KMS-11 (cell line): Measurements from ENCODE around the gene PLEKHN1.
"Not testable (repeated sequence)": the region's sequence is repeated elsewhere in the genome, so short reads cannot be mapped to it uniquely, and the experiment has no call there.

ENCODE experiments used
- H2AFZ ChIP-seq: fragments of 200-600 bp; sonication (generic); 2 replicates; pipeline ENCODE4 v1.6.1; 2016; ENCODE audit warnings: antibody characterized with exemption, mixed run types, low read depth
- H3K27ac ChIP-seq: fragments of 200-600 bp; sonication (generic); 2 replicates; pipeline ENCODE4 v1.6.1; 2016; ENCODE audit warnings: mild to moderate bottlenecking, mixed run types
- H3K27me3 ChIP-seq: fragments of 200-600 bp; sonication (generic); 2 replicates; pipeline ENCODE4 v1.6.1; 2017; ENCODE audit warnings: mild to moderate bottlenecking, low read depth, mixed run types, moderate library complexity; ENCODE audit not compliant: insufficient read depth
- H3K36me3 ChIP-seq: fragments of 200-600 bp; sonication (generic); 2 replicates; pipeline ENCODE4 v1.6.1; 2017; ENCODE audit warnings: mild to moderate bottlenecking, mixed run types; ENCODE audit not compliant: insufficient read depth
- H3K4me1 ChIP-seq: fragments of 200-600 bp; sonication (generic); 2 replicates; pipeline ENCODE4 v1.6.1; 2016; ENCODE audit warnings: mild to moderate bottlenecking, low read depth, mixed run types; ENCODE audit not compliant: poor library complexity, severe bottlenecking
- H3K4me2 ChIP-seq: fragments of 200-600 bp; sonication (generic); 2 replicates; pipeline ENCODE4 v1.7.0; 2016; ENCODE audit warnings: mild to moderate bottlenecking, mixed run types
- H3K4me3 ChIP-seq: fragments of 200-600 bp; sonication (generic); IDR thresholded peaks from 2 replicates; pipeline ENCODE4 v1.6.1; 2017; ENCODE audit warnings: low read depth, low read length, mixed read lengths; ENCODE audit not compliant: insufficient read depth
- H3K79me2 ChIP-seq: fragments of 200-600 bp; sonication (generic); 2 replicates; pipeline ENCODE4 v1.6.1; 2016; ENCODE audit warnings: low read depth, mixed run types; ENCODE audit not compliant: insufficient read depth
- H3K9ac ChIP-seq: fragments of 200-600 bp; sonication (generic); 2 replicates; pipeline ENCODE4 v1.6.1; 2016; ENCODE audit warnings: mild to moderate bottlenecking, mixed run types
- H4K20me1 ChIP-seq: fragments of 200-600 bp; sonication (generic); 2 replicates; pipeline ENCODE4 v1.6.1; 2016; ENCODE audit warnings: mild to moderate bottlenecking, mixed run types; ENCODE audit not compliant: insufficient read depth
- TF ChIP-seq, protein P1 (sequence below): fragments of 200-600 bp; sonication (generic); conservative IDR thresholded peaks from 2 replicates; pipeline ENCODE4 v1.6.1; 2017; ENCODE audit warnings: low read depth, mild to moderate bottlenecking, antibody characterized with exemption, low read length, moderate library complexity, mixed read lengths

PLEKHN1 gene

DNA sequence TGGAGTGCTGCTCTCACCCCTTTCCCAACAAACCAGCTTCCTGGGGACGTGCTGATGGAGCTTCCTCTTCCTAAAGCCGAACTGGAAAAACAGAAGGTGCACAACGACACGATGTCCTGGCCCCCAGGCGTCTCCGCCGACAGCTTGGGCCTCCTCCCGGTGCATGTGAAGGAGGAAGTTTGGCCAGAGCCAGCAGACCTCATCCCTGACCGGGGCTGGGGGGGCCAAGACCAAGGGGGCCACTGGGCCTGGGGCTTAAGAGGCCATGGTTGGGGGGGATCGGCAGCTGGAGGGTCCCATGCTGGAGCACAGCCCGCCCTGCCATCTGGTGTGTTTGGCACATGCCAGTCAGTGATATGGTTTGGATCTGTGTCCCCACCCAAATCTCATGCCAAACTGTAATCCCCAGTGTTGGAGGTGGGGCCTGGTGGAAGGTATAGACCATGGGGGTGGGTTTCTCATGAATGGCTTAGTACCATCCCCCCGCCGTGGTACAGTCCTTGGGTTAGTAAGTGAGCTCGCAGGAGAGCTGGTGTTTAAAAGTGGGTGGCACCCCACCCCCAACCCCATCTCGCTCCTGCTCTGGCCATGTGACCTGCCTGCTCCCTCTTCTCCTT lies 27.2 kb downstream of the PLEKHN1 start:
- Histone ChIP-seq H3K4me1 (peaks cover 4% of the 10 kb centered on the region), H3K4me2 (no peak overlapping the region), H4K20me1 (no peaks in the 10 kb centered on the region), H3K27me3 (peaks cover 88% of the 10 kb centered on the region), H3K27ac (no peak overlapping the region), H2AFZ (no peak overlapping the region), H3K36me3 (no peaks in the 10 kb centered on the region), H3K79me2 (no peaks in the 10 kb centered on the region), H3K4me3 (no peak overlapping the region), H3K9ac (no peak overlapping the region)
- TF ChIP-seq, protein P1, sequence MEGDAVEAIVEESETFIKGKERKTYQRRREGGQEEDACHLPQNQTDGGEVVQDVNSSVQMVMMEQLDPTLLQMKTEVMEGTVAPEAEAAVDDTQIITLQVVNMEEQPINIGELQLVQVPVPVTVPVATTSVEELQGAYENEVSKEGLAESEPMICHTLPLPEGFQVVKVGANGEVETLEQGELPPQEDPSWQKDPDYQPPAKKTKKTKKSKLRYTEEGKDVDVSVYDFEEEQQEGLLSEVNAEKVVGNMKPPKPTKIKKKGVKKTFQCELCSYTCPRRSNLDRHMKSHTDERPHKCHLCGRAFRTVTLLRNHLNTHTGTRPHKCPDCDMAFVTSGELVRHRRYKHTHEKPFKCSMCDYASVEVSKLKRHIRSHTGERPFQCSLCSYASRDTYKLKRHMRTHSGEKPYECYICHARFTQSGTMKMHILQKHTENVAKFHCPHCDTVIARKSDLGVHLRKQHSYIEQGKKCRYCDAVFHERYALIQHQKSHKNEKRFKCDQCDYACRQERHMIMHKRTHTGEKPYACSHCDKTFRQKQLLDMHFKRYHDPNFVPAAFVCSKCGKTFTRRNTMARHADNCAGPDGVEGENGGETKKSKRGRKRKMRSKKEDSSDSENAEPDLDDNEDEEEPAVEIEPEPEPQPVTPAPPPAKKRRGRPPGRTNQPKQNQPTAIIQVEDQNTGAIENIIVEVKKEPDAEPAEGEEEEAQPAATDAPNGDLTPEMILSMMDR = no peak

DNA sequence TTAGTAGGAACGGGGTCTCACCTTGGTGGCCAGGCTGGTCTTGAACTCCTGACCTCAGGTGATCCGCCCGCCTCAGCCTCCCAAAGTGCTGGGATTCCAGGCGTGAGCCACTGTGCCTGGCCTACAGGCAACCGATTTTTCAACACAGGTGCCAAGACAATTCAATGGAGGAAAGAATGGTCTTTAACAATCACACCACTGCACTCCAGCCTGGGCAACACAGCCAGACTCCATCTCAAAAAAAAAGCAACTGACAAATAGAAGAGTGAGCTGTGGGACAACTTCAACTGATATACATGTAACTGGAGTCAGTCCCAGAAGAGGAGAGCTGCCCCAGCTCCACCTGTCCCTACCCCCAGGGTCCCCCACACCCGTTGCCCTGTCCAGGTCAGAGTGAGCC lies 28.3 kb downstream of the PLEKHN1 start:
- not testable (repeated sequence) for H4K20me1 ChIP-seq, H3K79me2 ChIP-seq, H3K9ac ChIP-seq, H3K36me3 ChIP-seq, H3K4me1 ChIP-seq, H3K4me3 ChIP-seq, H2AFZ ChIP-seq, H3K27ac ChIP-seq, H3K4me2 ChIP-seq
- peaks cover 78% of the 10 kb centered on the region for H3K27me3 ChIP-seq

DNA sequence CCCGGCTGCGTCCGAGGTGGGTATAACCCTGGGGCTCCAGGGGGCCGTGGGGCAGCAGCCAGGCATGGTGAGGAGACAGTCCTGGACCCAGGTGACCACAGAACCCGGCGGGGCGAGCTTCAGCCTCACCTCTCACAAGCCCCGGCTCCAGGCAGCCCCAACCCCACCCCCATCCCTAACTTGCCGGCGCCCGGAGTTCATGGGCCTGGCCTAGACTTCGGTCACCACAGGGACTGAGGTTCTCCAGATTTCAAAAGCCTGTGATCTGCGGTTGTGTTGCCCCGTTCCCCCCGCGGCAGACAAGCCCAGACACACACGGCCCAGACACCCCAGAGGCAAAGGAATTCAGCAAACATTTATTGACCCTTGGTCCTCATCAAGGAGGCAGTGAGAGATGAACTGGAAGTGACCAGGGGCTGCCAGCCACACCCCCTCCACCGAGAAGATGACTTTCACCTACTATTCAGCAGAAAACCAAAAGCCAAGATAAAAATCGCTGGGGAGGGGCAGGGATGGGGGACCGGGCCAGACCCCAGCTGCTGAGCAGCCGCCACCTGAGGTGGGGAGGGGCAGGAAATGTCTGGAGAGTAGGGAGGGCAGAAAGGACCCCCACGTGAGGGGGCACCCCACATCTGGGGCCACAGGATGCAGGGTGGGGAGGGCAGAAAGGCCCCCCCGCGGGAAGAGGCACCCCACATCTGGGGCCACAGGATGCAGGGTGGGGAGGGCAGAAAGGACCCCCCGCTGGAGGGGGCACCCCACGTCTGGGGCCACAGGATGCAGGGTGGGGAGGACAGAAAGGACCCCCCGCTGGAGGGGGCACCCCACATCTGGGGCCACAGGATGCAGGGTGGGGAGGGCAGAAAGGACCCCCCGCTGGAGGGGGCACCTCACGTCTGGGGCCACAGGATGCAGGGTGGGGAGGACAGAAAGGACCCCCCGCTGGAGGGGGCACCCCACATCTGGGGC lies 29.7 kb downstream of the PLEKHN1 start:
- Histone ChIP-seq H4K20me1 (no peaks in the 10 kb centered on the region), H3K36me3 (no peaks in the 10 kb centered on the region), H3K4me1 (peaks cover 4% of the 10 kb centered on the region), H2AFZ (no peak overlapping the region), H3K79me2 (no peaks in the 10 kb centered on the region), H3K4me3 (no peak overlapping the region), H3K4me2 (no peak overlapping the region), H3K27ac (no peak overlapping the region), H3K27me3 (peaks cover 66% of the 10 kb centered on the region), H3K9ac (no peak overlapping the region)
- TF ChIP-seq, protein P1 = no peak

DNA sequence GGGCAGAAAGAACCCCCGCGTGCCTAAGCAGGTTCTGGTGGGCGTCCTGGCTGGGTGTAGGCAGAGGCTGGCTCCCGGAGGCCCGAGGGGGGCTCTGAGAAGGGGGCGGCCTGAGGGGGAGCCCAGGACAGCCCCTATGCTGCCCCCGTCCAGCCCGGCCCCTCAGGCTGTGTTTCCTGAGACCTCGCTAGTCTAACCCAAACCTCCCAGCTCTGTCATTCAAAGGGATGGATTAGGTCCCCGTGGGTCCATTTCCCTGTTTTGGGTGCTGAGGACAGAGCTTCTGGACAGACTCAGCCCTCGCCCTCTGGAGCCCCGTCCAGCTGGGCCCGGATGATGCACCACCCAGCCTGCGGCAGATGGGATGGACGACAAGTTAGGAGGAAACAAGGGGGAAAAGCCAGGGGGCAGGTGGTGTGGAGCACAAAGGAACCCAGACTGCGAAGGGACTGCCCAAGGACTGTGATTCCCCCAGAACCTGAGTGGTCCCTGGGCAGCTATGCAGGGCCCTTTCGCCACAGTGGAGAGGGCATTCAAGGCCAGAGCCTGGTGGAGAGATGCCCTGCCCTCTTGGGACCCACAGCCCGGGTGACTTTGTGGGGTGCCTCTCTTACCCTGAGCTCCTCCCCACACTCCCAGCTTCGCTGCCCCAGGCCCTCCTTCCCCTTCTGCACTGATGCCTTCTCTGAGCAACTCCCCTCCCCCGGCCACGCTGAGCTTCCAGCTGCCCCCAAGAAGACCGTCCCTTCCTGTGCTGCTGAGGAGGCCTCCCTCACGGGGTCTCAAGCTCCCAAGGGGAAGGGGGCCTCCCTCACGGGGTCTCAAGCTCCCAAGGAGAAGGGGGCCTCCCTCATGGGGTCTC lies 30.8 kb downstream of the PLEKHN1 start:
- H2AFZ ChIP-seq = no peak overlapping the region
- TF ChIP-seq, protein P1 = no peak
- H3K4me2 ChIP-seq = no peak overlapping the region
- no peak overlapping the region for H3K27ac ChIP-seq
- H3K4me1 ChIP-seq = peaks cover 4% of the 10 kb centered on the region
- no peak overlapping the region for H3K9ac ChIP-seq
- no peaks in the 10 kb centered on the region for H3K36me3 ChIP-seq
- H4K20me1 ChIP-seq = no peaks in the 10 kb centered on the region
- no peak overlapping the region for H3K4me3 ChIP-seq
- no peaks in the 10 kb centered on the region for H3K79me2 ChIP-seq
- H3K27me3 ChIP-seq = peaks cover 67% of the 10 kb centered on the region
